H1 (cell line): ENCODE data around the gene CNTF. TPM values are rescaled to one million over a fixed set of nuclear protein-coding genes. Genes with fewer than 3 reads are reported as not detected.

Experiments used
- CTCF ChIA-PET: fragments of 300-600 bp; sonication (Branson Sonifier 250); formaldehyde crosslinking; loops from one replicate; lab custom pipeline; 2021; ENCODE audit not compliant: partially characterized antibody; lab: Charles Lee
- POLR2A ChIA-PET: fragments of 300-600 bp; sonication (Branson Sonifier 250); formaldehyde crosslinking; loops from one replicate; lab custom pipeline; 2021; ENCODE audit warnings: inconsistent platforms; ENCODE audit not compliant: partially characterized antibody; lab: Charles Lee
- DNase-seq, 2 experiments: peaks; one replicate each; pipeline versions ENCODE4 v3.0.0 to v3.0.0-alpha.2; 2010 to 2022; ENCODE audit warnings: low spot score in 2 of 2, low read depth in 1 of 2, mixed read lengths in 1 of 2
- FAIRE-seq: peaks from 2 replicates; lab custom pipeline; 2011; peaks lifted over from hg19 to GRCh38; lab: Jason Lieb, UNC
- H2AFZ ChIP-seq: 2 replicates; pipeline ENCODE4 v1.8.1; 2012; ENCODE audit warnings: low read length, inconsistent platforms
- H2AK5ac ChIP-seq: 2 replicates; pipeline ENCODE4 v1.6.1; 2013; ENCODE audit warnings: low read depth, low read length
- H2BK120ac ChIP-seq: replicated peaks from 2 replicates; pipeline ENCODE3; 2013; ENCODE audit warnings: low read depth, low read length, inconsistent platforms
- H2BK12ac ChIP-seq: 2 replicates; pipeline ENCODE4 v1.6.1; 2013; ENCODE audit warnings: low read depth, low read length
- H2BK15ac ChIP-seq: 2 replicates; pipeline ENCODE4 v1.6.1; 2013; ENCODE audit warnings: low read length
- H2BK20ac ChIP-seq: 2 replicates; pipeline ENCODE4 v1.6.1; 2013; ENCODE audit warnings: low read length
- H2BK5ac ChIP-seq: 2 replicates; pipeline ENCODE4 v1.6.1; 2013; ENCODE audit warnings: low read depth, low read length
- H3K14ac ChIP-seq: 2 replicates; pipeline ENCODE4 v1.6.1; 2013; ENCODE audit warnings: inconsistent platforms; ENCODE audit not compliant: insufficient read length
- H3K18ac ChIP-seq: 2 replicates; pipeline ENCODE4 v1.6.1; 2013; ENCODE audit warnings: low read length; ENCODE audit errors: extremely low read depth
- H3K23ac ChIP-seq: 2 replicates; pipeline ENCODE4 v1.6.1; 2013; ENCODE audit warnings: inconsistent platforms; ENCODE audit not compliant: insufficient read length
- H3K23me2 ChIP-seq: 2 replicates; pipeline ENCODE4 v1.6.1; 2013; ENCODE audit warnings: low read depth, low read length
- H3K27ac ChIP-seq: 2 replicates; pipeline ENCODE4 v1.6.1; 2011; ENCODE audit warnings: low read depth, low read length, inconsistent platforms
- H3K27me3 ChIP-seq, 4 experiments: replicated peaks in 1 of 4; 1 replicate in 1 of 4; 2 replicates in 3 of 4; pipeline versions ENCODE4 v1.6.1 to v1.8.1; 2011 to 2013; ENCODE audit warnings: low read length in 3 of 4, mild to moderate bottlenecking in 3 of 4, inconsistent platforms in 2 of 4, mixed read lengths in 2 of 4, moderate library complexity in 1 of 4; ENCODE audit not compliant: control insufficient read depth in 3 of 4, insufficient read depth in 3 of 4; ENCODE audit errors: extremely low read depth in 1 of 4
- H3K36me3 ChIP-seq, 4 experiments: 2 replicates each; pipeline versions ENCODE4 v1.6.1 to v1.8.1; 2011 to 2013; ENCODE audit warnings: mild to moderate bottlenecking in 4 of 4, low read length in 3 of 4, moderate library complexity in 2 of 4, control low read depth in 1 of 4, inconsistent platforms in 1 of 4; ENCODE audit not compliant: insufficient read depth in 4 of 4, control insufficient read depth in 2 of 4
- H3K4ac ChIP-seq: replicated peaks from 2 replicates; pipeline ENCODE3; 2013; ENCODE audit warnings: low read length, low read depth, mixed read lengths, inconsistent platforms; ENCODE audit not compliant: insufficient read length
- H3K4me1 ChIP-seq, 4 experiments: replicated peaks in 1 of 4; 1 replicate in 1 of 4; 2 replicates in 3 of 4; pipeline versions ENCODE4 v1.6.1 to v1.8.1; 2011 to 2013; ENCODE audit warnings: low read length in 3 of 4, inconsistent platforms in 2 of 4, mixed read lengths in 1 of 4; ENCODE audit not compliant: insufficient read depth in 4 of 4, control insufficient read depth in 3 of 4
- H3K4me2 ChIP-seq, 2 experiments: 2 replicates each; pipeline versions ENCODE4 v1.6.1 to v1.8.1; 2011 to 2013; ENCODE audit warnings: low read depth in 2 of 2, low read length in 2 of 2, control low read depth in 1 of 2, inconsistent platforms in 1 of 2, mild to moderate bottlenecking in 1 of 2; ENCODE audit not compliant: insufficient read depth in 1 of 2
- H3K4me3 ChIP-seq, 4 experiments: fragments of 200-600, 300-600 bp in 1 of 4; sonication (generic), shearing (Covaris generic), sonication (Bioruptor Twin) in 1 of 4; 2 replicates each; pipeline versions ENCODE4 v1.5.1 to v1.8.1; 2011 to 2016; ENCODE audit warnings: low read length in 4 of 4, low read depth in 3 of 4, control low read depth in 2 of 4, inconsistent platforms in 2 of 4, mild to moderate bottlenecking in 2 of 4, mixed read lengths in 1 of 4, moderate library complexity in 1 of 4; ENCODE audit not compliant: insufficient read depth in 2 of 4; ENCODE audit errors: extremely low read depth in 1 of 4
- H3K56ac ChIP-seq: replicated peaks from 2 replicates; pipeline ENCODE3; 2013; ENCODE audit warnings: low read depth, mild to moderate bottlenecking, mixed read lengths, low read length, inconsistent platforms; ENCODE audit not compliant: insufficient read length
- H3K79me1 ChIP-seq: 2 replicates; pipeline ENCODE4 v1.6.1; 2013; ENCODE audit warnings: low read depth, low read length, control low read depth
- H3K79me2 ChIP-seq, 2 experiments: 2 replicates each; pipeline versions ENCODE4 v1.6.1 to v1.8.1; 2012 to 2013; ENCODE audit warnings: low read length in 2 of 2, mild to moderate bottlenecking in 2 of 2, inconsistent platforms in 1 of 2; ENCODE audit not compliant: insufficient read depth in 2 of 2, control insufficient read depth in 1 of 2
- H3K9ac ChIP-seq, 4 experiments: replicated peaks in 1 of 4; 1 replicate in 1 of 4; 2 replicates in 3 of 4; pipeline versions ENCODE4 v1.6.1 to v1.8.1; 2011 to 2013; ENCODE audit warnings: low read depth in 3 of 4, low read length in 3 of 4, control low read depth in 2 of 4, mild to moderate bottlenecking in 2 of 4, moderate library complexity in 2 of 4, inconsistent platforms in 1 of 4; ENCODE audit errors: extremely low read depth in 1 of 4
- H3K9me3 ChIP-seq, 2 experiments: 2 replicates each; pipeline versions ENCODE4 v1.6.1 to v1.8.1; 2012 to 2013; ENCODE audit warnings: mild to moderate bottlenecking in 2 of 2, moderate library complexity in 2 of 2, control low read depth in 1 of 2, inconsistent platforms in 1 of 2, low read depth in 1 of 2, low read length in 1 of 2, mixed read lengths in 1 of 2; ENCODE audit not compliant: insufficient read depth in 2 of 2
- H4K20me1 ChIP-seq, 2 experiments: replicated peaks in 1 of 2; 2 replicates each; pipeline versions ENCODE3 to v1.8.1; 2011 to 2013; ENCODE audit warnings: inconsistent platforms in 2 of 2, low read length in 2 of 2, mild to moderate bottlenecking in 1 of 2; ENCODE audit not compliant: insufficient read depth in 2 of 2, control insufficient read depth in 1 of 2
- H4K5ac ChIP-seq: 2 replicates; pipeline ENCODE4 v1.6.1; 2013; ENCODE audit warnings: low read length, low read depth, mixed read lengths, inconsistent platforms; ENCODE audit not compliant: insufficient read length
- H4K8ac ChIP-seq: 2 replicates; pipeline ENCODE4 v1.8.0; 2013; ENCODE audit warnings: mild to moderate bottlenecking, moderate library complexity, low read length, inconsistent platforms; ENCODE audit not compliant: insufficient read depth; ENCODE audit errors: extremely low read depth
- H4K91ac ChIP-seq: replicated peaks from 2 replicates; pipeline ENCODE3; 2013; ENCODE audit warnings: low read length, mixed read lengths, inconsistent platforms; ENCODE audit not compliant: insufficient read length
- CHD2 ChIP-seq: IDR thresholded peaks from 2 replicates; pipeline ENCODE4 v1.6.1; 2012; ENCODE audit warnings: low read length, improper control_type of control experiment
- MAFK ChIP-seq: IDR thresholded peaks from 2 replicates; pipeline ENCODE4 v1.6.1; 2012; ENCODE audit warnings: low read depth, mild to moderate bottlenecking, improper control_type of control experiment, low read length
- MAX ChIP-seq: IDR thresholded peaks from 2 replicates; pipeline ENCODE4 v1.6.1; 2012; ENCODE audit warnings: inconsistent platforms
- PHF8 ChIP-seq: fragments of 200-600 bp; sonication (generic); conservative IDR thresholded peaks from 2 replicates; pipeline ENCODE4 v1.7.1; 2012; ENCODE audit warnings: low read depth, mild to moderate bottlenecking, inconsistent platforms, low read length, moderate library complexity
- RNF2 ChIP-seq: fragments of 200-900, 300-1000 bp; sonication (generic); IDR thresholded peaks from 2 replicates; pipeline ENCODE4 v1.7.1; 2016; ENCODE audit warnings: borderline replicate concordance, low read depth, mild to moderate bottlenecking, antibody characterized with exemption, low read length; ENCODE audit not compliant: poor library complexity, severe bottlenecking; ENCODE audit errors: missing control alignments
- SAP30 ChIP-seq: fragments of 300-600 bp; sonication (generic); IDR thresholded peaks from 2 replicates; pipeline ENCODE4 v1.7.1; 2012; ENCODE audit warnings: low read length, moderate library complexity, mild to moderate bottlenecking, inconsistent platforms; ENCODE audit not compliant: insufficient read depth, insufficient replicate concordance
- SP1 ChIP-seq: IDR thresholded peaks from 2 replicates; pipeline ENCODE4 v1.6.1; 2011; ENCODE audit warnings: low read depth, low read length
- SP4 ChIP-seq: IDR thresholded peaks from 2 replicates; pipeline ENCODE4 v1.6.1; 2012; ENCODE audit warnings: low read length, inconsistent platforms
- SRF ChIP-seq: IDR thresholded peaks from 2 replicates; pipeline ENCODE4 v1.6.1; 2011; ENCODE audit warnings: mild to moderate bottlenecking, low read depth, low read length, moderate library complexity
- SUZ12 ChIP-seq: fragments of 200-600 bp; sonication (generic); IDR thresholded peaks from 2 replicates; pipeline ENCODE4 v1.6.1; 2012; ENCODE audit warnings: mild to moderate bottlenecking, inconsistent platforms, low read length, moderate library complexity, mixed read lengths
- USF2 ChIP-seq: IDR thresholded peaks from 2 replicates; pipeline ENCODE4 v1.6.1; 2011; ENCODE audit warnings: low read length, improper control_type of control experiment
- WGBS, 2 experiments: shearing (Covaris generic) in 1 of 2; methylation state at CpG; one replicate each; pipeline versions ENCODE4 v1.1.6 to v1.1.7; 2013 to 2015; ENCODE audit warnings: low lambda C conversion rate in 2 of 2, mixed read lengths in 2 of 2, inconsistent platforms in 1 of 2, low coverage in 1 of 2, missing lambda C conversion rate in 1 of 2; ENCODE audit not compliant: insufficient replicate concordance in 2 of 2, insufficient coverage in 1 of 2, insufficient read length in 1 of 2; ENCODE audit errors: extremely low coverage in 1 of 2, missing lambda C conversion rate in 1 of 2; 5-methylcytosine and 5-hydroxymethylcytosine counted together
- polyA plus RNA-seq, 7 experiments: library from polyadenylated mRNA; depleted of rRNA in 3 of 7; stranded (reverse) in 5 of 7; unstranded in 2 of 7; fragments of >200 nt in 5 of 7; fragments of 200-250 nt in 2 of 7; gene quantifications; 1 replicate in 5 of 7; 2 replicates in 1 of 7; 4 replicates in 1 of 7; pipeline versions ENCODE4 v1.2.1 to v1.2.3, GENCODE V29; 2011 to 2013; ENCODE audit warnings: missing spikeins in 2 of 7, mixed read lengths in 2 of 7
- total RNA-seq: library from RNA; stranded (reverse); fragmentation: NEBNext Ultra II Directional; extraction: Animal tissue kit (Norgen Biotek cat#: 25700); gene quantifications from 2 replicates; pipeline ENCODE4 v1.2.1, GENCODE V29; 2021

The CNTF gene
- total and polyA plus RNA-seq, 2 of the 8 experiments (the other 6 are each of a cell fraction or from before 2014, with no cell fraction given) = 0.41 to 1.5 TPM

- DNase-seq = no peak
- H3K18ac ChIP-seq = no peak overlapping the region
- ChIA-PET POLR2A (no interaction called here), CTCF (no interaction called here)
- WGBS, 2 experiments = 92% methylated on average over 3 of the region's 3 CpGs; no CpG with 5 or more reads in 1 of the 2 experiments
- H3K23ac ChIP-seq = no peak overlapping the region
- H3K4me3 ChIP-seq = no peak overlapping the region
- H3K36me3 ChIP-seq = peaks cover 0 to 13% (median 0%) of the 10 kb centered on the region in 4 experiments; a peak in 3 of 8 replicates
- H2AFZ ChIP-seq = no peak overlapping the region
- no peak overlapping the region for H3K14ac ChIP-seq
- H2BK15ac ChIP-seq = no peak overlapping the region
- no peak overlapping the region for H2BK20ac ChIP-seq
- H3K27me3 ChIP-seq = no peaks in the 10 kb centered on the region
- peaks cover 5 to 8% of the 10 kb centered on the region in 2 experiments for H4K20me1 ChIP-seq
- no peak overlapping the region for H3K56ac ChIP-seq
- H2BK12ac ChIP-seq = no peak overlapping the region
- H3K79me1 ChIP-seq = no peaks in the 10 kb centered on the region
- H3K23me2 ChIP-seq = no peaks in the 10 kb centered on the region
- peaks cover 0 to 6% (median 0%) of the 10 kb centered on the region in 4 experiments; a peak in 1 of 7 replicates for H3K4me1 ChIP-seq
- H2BK120ac ChIP-seq = no peak overlapping the region
- no peaks in the 10 kb centered on the region for H3K9me3 ChIP-seq
- H3K9ac ChIP-seq = no peak overlapping the region
- no peak for FAIRE-seq
- no peak overlapping the region for H3K4me2 ChIP-seq
- no peak overlapping the region for H4K5ac ChIP-seq
- H4K8ac ChIP-seq = no peak overlapping the region
- H4K91ac ChIP-seq = no peak overlapping the region
- no peak overlapping the region for H2BK5ac ChIP-seq
- H3K27ac ChIP-seq = no peak overlapping the region
- H2AK5ac ChIP-seq = no peak overlapping the region
- TF ChIP-seq SUZ12 (no peak), MAX (no peak), SP1 (no peak), SRF (no peak), SP4 (no peak), USF2 (no peak), PHF8 (no peak), SAP30 (no peak), RNF2 (no peak), CHD2 (no peak), MAFK (no peak)
- H3K4ac ChIP-seq = no peak overlapping the region
- peaks cover 0 to 96% of the 10 kb centered on the region in 2 experiments; a peak in 3 of 4 replicates for H3K79me2 ChIP-seq
Measured at GRCh38 chr11:58596621-58597020, 25.8 kb upstream of the CNTF start.
